Endothelial cell of hepatic sinusoid (primary cell): ENCODE measurements around the gene PWWP3B.
"Not testable (repeated sequence)": the region's sequence is repeated elsewhere in the genome, so short reads cannot be mapped to it uniquely, and the experiment has no call there.

Experiments
- in situ Hi-C: cut with HindIII; loops from 2 replicates; pipeline ENCODE4 v1.10.0; 2017; ENCODE audit warnings: low sequenced_read_pairs

Gene PWWP3B

GRCh38 chrX:106168107-106168506 lies at the start of gene PWWP3B:
Gene PWWP3B (plus strand): TSS chrX:106168305. CDS start chrX:106205433, 37,128 bp downstream.
- in situ Hi-C loops = no loop called here

GRCh38 chrX:106139048-106139447 lies 29.1 kb upstream of the PWWP3B start:
- in situ Hi-C loops = no loop called here

GRCh38 chrX:106144755-106145639 lies 23.1 kb upstream of the PWWP3B start:
- in situ Hi-C loops = no loop called here

DNA sequence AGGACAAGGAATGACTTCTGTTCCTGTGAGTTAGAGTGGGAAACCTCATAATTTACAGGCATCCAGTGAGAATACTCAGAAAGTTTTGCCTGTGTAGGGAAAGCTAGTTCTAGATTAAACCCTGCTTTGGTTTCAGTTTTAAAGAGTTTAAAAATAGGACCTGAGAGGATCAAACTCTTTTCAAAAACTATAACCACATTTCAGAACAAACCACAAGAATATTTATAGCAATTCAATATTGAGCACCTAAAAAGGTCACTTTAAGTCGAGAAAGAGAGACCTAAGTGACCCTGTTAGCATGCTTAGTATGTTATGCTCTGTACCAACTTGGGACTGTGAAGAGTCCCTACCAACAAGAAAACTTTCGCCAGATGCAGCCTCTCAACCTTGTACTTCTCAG lies 17.4 kb upstream of the PWWP3B start:
- in situ Hi-C loops = no loop called here

GRCh38 chrX:106159861-106160282 lies 8.2 kb upstream of the PWWP3B start:
- in situ Hi-C loops = no loop called here

GRCh38 chrX:106170318-106170717 lies 2.2 kb downstream of the PWWP3B start:
- in situ Hi-C loops = no loop called here

GRCh38 chrX:106171293-106171820 lies 3.3 kb downstream of the PWWP3B start:
- in situ Hi-C loops = no loop called here

DNA sequence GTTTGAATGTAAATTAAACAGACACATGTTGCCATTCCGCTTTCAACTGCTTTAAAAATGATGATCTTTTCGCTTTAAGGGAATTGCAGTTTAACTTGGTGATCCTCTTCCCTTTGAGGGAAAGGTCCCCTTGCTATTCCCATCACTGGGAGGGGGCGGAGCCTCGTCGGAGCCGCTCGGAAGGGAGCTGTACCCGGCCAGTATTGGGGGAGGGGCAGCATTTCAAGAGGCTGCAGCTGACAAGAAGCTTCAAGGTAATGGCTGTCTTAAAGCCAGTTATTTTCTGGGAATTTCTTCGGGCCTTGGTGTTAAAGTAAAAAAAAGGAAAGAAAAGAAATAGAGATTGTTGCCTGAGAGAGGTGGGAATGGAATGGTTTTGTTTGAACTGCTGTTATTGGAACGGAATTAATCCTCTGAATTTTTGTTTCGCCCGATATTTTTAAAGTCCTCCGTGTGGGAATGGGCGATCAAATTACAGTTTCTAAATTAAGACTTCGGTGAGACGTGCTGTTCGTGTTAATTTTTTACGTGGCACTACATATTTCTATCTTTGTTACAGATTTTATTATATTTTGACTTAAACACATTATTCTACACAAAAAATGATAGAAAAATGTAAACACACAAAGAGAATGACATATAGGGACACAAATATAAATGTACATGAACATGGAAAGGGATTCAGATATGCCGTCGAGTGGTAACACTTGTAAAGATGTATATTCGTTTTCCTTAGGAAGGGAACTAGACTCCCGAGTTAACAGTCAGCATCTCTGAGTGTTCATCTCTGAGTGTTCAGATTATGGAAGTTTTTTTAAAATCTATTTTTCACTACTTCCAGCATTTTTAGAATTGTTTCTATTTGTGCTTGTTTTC lies 9.2 kb downstream of the PWWP3B start:
- in situ Hi-C loops = no loop called here

GRCh38 chrX:106177982-106178321 lies 9.8 kb downstream of the PWWP3B start:
- in situ Hi-C loops = no loop called here

DNA sequence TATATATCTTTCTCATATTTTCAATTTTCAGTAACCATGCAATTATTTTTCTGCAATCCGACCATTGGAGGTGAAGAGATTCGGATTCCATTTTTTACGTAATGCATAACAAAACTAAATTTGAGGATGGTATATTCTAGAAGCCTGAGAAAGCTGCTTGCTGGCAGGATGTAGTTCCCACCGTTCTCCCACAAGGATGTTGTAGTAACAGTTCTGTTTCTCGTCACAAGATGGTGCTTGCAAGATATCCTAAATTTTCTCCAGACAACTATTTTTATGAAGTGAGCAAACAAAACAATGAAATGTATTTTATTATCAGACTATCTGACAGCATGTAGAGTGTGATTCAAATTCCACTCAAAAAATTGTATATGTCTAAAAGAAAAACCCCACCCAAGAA lies 10.7 kb downstream of the PWWP3B start:
- in situ Hi-C loops = no loop called here

- in situ Hi-C loops = not testable (repeated sequence)
These were observed 15.6 kb downstream of the PWWP3B start for GRCh38 chrX:106183685-106184084.

- in situ Hi-C loops = no loop called here
These were observed 33.5 kb downstream of the PWWP3B start for GRCh38 chrX:106201502-106202178.

GRCh38 chrX:106203315-106203714 lies 35.2 kb downstream of the PWWP3B start:
- in situ Hi-C loops = no loop called here

- in situ Hi-C loops = no loop called here
These were observed 40.0 kb downstream of the PWWP3B start for GRCh38 chrX:106208154-106208553.
